ENCODE data around the gene GNRHR.
"Not testable (repeated sequence)": the region's sequence is repeated elsewhere in the genome, so short reads cannot be mapped to it uniquely, and the experiment has no call there.

The GNRHR gene

DNA sequence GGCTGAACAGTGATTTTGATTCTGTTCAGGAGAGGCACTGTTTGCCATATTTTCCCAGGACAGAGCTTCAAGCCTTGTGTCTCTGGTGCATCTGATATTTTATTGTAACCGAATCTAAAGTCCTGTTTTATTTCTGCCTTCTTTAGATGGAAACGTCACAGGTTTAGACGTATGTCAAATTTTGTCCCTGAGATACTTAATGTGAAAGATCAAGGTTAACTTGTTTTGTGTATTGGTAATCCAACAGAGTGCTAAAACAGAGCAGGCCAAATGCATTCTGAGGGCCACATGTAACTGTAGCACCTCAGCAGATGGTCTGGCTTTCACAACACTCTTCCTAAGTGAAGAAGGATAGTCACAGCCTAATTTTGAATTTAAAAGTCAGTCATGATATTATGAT, at the start of gene GNRHR:
Gene GNRHR (minus strand): TSS at position 101 of the 400 bp plus-strand sequence. CDS start 53 bp downstream, at position 48.
- DNase-seq = no peak

- DNase-seq = no peak
Observed at GRCh38 chr4:67796810-67797209, 42.6 kb upstream of the GNRHR start.

GRCh38 chr4:67790721-67791120, 36.5 kb upstream of the GNRHR start:
- DNase-seq = no peak

DNA sequence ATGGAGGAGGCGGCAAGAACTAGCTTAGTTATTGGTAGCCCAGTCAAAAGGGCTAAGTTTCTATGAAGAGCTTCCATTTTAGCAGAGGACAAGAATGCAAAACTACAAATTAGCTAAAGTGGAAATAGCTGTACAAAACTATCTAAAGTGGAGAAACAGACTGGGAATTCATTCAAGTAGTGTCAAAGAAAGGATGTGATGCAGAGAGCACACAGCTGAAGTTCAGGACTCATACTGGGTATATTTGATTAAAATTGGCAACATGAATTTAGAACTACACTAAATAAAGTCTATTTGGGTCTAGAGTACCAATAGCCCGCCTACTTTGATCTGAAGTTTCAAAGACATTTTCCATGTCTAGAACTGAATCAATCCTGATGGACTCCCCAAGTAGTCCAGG, 33.1 kb upstream of the GNRHR start:
- no peak for DNase-seq

DNA sequence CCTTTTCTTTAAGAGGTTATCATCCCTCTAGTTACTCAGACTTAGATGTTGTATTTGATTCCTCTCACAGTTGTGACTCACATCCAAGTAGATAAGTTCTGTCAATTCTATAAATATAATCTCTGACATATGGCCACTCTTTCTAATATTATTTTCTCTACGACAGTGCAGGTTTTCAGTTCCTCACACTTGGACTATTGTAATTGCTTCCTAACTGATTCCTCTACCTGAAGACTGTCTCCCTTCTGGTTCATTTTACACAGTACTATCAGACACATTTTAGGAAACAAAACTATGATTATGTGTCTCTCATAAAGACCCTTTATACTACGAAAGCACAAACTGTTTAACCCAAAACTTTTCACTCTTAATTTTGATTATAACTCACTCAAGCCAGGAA, 31.3 kb upstream of the GNRHR start:
- DNase-seq = no peak

DNA sequence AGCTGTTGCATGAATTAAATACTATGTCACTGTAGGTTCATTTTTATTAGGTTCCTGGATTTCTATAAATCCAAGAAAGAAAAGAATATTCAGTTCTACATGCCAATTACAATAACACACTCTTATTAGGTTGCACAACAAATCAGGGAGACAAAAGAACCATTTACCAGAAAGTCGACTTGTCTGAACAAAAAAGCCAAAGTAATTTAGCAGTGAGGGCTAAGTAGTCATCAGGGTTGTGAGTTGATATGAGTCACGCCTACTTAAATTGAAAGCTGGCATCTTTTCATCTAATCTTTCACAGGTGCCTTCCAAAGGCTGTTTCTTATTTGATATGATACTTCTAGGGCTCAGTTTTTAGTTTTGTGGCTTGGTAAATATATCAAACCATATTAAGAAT, 25.4 kb upstream of the GNRHR start:
- peak; percentile 0 for DNase-seq

- no peak for DNase-seq
Observed at GRCh38 chr4:67776746-67777145, 22.6 kb upstream of the GNRHR start.

DNA sequence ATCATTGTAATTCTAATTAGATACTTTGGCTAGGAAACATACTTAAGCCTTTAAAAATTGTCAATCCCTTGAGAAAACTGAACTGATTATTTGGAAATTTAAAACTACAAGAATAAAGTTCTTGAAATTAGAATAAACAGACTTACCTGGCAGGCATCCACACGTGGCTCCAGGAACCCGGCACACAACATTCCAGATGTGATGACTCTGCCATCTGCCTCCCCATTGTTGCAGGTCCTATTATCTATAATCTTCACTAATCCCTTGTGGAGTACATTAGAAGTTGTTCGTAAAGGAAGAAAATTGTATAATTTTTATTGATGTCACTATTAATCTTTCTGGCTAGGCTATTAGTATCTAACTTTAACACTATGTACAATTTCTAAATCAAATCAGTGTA, 16.2 kb upstream of the GNRHR start:
- DNase-seq = no peak

GRCh38 chr4:67765928-67766327, 11.7 kb upstream of the GNRHR start:
- no peak for DNase-seq

- DNase-seq = no peak
Observed at GRCh38 chr4:67765401-67765800, 11.2 kb upstream of the GNRHR start.

GRCh38 chr4:67764183-67764582, 10.0 kb upstream of the GNRHR start:
- no peak for DNase-seq

DNA sequence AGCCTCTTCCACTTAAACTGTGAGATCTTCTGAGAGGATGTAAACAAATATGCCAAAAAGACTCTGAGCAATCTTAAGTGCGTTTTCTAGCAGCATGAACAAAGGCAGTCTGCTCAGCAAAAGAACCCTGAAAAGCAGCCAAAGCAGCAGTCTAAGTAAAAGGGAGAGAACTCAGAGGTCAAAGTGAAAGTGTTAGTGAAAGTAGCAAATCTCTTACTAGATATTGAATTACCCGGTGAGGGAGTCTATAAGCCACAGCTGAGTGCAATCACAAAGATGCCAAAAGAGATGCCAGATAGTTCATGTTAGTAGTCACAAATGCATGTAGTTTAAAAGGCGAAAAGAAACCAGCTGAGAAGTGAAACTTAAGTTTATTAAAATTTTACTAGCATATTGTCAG, 7.9 kb upstream of the GNRHR start:
- DNase-seq = no peak

GRCh38 chr4:67756991-67757390, 2.8 kb upstream of the GNRHR start:
- DNase-seq = not testable (repeated sequence)

GRCh38 chr4:67755974-67756373, 1.8 kb upstream of the GNRHR start:
- DNase-seq = no peak

DNA sequence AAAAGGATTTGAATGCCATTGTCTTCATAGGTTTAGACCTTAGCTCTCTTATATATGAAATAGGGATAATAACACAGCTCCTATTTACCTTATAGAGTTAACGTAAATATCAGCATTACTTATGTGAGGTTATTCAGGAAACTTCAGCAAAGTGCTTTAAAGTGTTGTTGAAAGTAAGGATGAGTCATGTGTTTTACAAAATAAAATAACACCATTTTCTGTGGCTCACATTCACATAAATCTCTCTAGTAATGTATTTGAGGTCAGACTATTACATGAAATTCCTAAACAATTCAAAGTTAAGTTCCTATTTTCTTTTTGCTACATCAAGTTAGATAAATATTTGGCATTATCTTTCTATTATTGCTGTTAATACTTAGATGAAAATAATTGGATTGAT, 2.9 kb downstream of the GNRHR start:
- DNase-seq = no peak

DNA sequence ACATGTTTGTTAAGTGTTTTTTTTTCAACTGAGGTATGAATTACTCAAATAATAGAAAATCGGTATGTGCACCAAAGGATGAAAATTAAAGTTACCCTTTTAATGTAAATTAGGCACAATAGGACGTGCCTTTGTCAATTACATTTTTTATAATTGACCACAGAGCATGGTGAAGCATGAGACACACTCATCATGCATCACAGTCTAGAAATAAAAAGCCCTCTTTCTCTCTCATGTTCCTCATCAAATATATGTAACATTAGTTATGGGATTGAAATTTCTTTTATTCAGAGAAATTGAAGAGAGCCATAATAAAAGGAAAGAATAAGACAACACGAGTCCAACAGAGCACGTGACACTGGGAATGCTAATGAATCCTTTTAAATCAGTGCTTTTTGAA, 3.5 kb downstream of the GNRHR start:
- no peak for DNase-seq

- DNase-seq = no peak
Observed at GRCh38 chr4:67749286-67749685, 4.9 kb downstream of the GNRHR start.

DNA sequence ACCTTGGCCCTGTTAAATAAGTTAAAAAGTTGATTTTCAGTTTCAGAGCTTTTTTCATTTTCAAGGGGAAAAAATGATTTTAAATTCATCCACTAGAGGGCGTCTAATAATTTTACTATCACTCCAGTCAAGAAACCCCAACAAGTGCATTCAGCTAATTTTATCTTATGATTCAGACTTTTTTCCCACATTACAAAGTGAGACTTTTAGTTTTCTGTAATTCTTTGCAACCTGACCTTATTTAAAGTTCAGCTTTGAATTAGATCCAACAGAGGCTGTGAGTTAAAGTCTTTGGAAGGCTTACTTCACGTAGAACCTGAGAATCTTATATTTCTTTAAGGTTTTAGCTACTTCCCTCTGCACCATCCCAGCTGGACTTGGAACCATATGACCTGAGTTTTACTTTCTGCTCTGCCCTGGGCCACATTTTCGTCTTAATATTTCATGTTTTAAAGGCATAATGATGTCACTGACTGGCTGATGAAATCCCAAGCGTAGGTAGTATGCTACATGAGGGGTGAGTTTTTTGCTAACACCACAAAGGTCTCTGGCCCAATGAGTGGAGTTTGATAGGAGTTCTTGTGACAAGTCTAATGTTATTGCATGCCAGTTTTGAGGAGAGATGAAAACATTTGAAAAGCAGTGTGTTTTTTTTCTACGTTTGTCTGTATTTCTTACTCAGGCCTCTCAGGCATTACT, 7.2 kb downstream of the GNRHR start:
- no peak for DNase-seq

DNA sequence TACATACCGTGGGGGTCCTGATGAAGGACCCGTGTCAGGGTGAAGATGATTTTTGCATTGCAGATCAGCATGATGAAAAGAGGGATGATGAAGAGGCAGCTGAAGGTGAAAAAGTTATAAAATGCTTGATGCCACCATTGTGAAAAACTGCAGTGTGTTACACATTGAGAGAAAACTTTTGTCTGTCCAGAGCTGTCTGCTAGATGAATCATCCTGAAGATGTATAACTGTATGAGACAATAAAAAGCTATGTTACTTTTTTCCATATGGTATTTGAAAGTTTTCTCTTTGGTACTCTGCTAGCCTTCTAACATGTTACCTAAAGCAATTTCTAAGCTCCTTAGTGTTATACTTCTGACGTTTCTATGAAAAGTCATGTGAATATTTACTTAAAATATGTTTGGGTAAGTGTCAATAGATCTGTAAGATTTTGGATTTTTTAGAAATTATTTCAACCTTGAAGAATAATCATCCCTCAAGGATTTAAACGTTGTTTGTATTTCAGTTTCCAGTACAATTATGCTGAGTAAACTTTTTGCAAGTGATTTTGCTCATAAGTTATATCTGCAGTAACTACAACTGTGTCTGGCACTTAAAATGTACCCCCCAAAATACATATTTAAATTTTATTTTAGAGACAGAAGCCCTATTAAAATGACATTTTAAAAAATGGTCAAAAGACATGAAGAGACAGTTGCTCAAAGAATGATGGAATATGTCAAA, 9.5 kb downstream of the GNRHR start:
- no peak for DNase-seq

GRCh38 chr4:67743194-67743593, 11.0 kb downstream of the GNRHR start:
- DNase-seq = no peak

DNA sequence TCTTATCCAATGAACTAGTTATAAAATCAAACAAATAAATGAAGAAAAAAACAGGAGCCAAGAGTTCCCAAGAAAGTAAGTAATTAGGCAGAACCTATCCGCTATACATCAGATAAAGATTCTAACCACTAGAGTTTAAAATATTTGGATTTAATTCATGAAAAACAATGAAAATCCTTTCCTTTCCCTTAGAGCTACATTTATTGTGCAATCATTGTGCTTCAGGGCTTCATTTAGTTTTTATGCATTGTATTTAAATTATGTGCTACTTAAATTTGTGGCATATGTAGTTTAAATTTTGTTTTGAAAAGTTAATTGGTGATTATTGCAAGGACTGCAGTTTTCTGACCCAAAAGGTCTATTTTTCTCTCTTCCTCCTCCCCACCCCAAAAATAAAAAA, 17.9 kb downstream of the GNRHR start:
- no peak for DNase-seq

- no peak for DNase-seq
Observed at GRCh38 chr4:67735325-67735724, 18.9 kb downstream of the GNRHR start.

DNA sequence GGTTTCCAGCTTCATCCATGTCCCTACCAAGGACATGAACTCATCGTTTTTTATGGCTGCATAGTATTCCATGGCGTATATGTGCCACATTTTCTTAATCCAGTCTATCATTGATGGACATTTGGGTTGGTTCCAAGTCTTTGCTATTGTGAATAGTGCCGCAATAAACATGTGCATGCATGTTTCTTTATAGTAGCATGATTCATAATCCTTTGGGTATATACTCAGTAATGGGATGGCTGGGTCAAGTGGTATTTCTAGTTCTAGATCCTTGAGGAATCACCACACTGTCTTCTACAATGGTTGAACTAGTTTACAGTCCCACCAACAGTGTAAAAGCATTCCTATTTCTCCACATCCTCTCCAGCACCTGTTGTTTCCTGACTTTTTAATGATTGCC, 23.7 kb downstream of the GNRHR start:
- DNase-seq = not testable (repeated sequence)

DNA sequence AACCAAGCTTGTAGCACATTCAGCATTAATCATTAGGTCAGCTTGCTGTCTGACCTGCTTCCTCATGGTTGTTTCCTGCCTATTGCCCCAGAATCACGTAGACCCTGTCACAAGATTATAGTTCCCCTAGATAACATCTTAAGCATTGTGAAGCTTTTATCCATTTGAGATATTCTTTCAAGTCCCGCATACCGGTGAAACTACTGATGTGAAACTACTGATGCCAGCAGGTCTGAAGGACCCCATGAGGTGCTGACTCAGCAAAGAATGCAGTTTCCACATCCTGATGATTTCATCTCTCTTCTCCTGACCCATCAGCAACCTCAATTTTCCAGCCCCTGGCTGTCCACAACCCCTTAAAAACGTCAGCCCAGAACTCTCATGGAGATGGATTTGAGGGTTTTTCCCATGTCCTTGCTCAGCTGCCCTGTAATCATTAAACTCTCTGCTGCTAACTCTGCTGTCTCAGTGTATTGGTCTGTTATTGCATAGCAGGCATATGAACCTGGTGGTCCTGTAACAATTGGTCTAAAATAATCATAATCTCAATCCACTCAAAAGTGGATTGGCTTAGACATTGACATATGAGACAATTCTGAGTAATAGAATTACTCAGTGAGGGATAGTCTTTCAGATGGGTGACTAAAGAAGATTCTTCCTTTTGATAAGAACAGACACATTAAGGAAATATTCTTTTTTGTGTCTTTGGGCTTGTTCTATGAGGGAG, 26.9 kb downstream of the GNRHR start:
- no peak for DNase-seq
